Hematopoietic multipotent progenitor cell (in vitro differentiated cells): ENCODE data around the gene ALOX12. TPM values are rescaled to one million over a fixed set of nuclear protein-coding genes. Genes with fewer than 3 reads are reported as not detected.
"Not testable (repeated sequence)": the region's sequence is repeated elsewhere in the genome, so short reads cannot be mapped to it uniquely, and the experiment has no call there.

Experiments used
- DNase-seq, 3 donors: peaks; one replicate each; pipeline ENCODE4 v3.0.0-alpha.2; 2011 to 2015; ENCODE audit warnings: low read depth in 2 of 3, low spot score in 2 of 3
- small RNA-seq: library from RNA; depleted of rRNA; stranded (forward); fragments of <200 nt; gene quantifications from one replicate; pipeline ENCODE3, GENCODE V24; 2012
- total RNA-seq: library from RNA; depleted of rRNA; stranded (reverse); fragments of >200 nt; gene quantifications from one replicate; pipeline ENCODE4 v1.2.3, GENCODE V29; 2012

Gene ALOX12
- total RNA-seq, 1 donor: 4.3 TPM

DNA sequence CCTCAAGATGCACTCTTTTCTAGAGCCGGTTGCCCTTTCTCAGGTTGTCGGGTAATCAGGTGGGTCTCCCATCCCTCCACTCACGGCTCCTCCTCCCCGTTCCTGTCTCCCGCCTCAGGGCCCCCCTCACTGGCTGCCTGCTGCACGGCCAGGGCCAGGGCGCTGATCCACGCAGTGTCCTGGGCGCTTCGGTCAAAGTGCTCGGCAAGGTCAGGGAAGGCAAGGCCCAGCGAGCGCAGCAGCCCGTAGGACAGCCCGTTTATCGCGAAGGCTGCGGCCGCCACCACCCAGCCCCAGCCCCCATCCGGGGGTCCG lies 47.3 kb downstream of the ALOX12 start:
- DNase-seq: no peak

DNA sequence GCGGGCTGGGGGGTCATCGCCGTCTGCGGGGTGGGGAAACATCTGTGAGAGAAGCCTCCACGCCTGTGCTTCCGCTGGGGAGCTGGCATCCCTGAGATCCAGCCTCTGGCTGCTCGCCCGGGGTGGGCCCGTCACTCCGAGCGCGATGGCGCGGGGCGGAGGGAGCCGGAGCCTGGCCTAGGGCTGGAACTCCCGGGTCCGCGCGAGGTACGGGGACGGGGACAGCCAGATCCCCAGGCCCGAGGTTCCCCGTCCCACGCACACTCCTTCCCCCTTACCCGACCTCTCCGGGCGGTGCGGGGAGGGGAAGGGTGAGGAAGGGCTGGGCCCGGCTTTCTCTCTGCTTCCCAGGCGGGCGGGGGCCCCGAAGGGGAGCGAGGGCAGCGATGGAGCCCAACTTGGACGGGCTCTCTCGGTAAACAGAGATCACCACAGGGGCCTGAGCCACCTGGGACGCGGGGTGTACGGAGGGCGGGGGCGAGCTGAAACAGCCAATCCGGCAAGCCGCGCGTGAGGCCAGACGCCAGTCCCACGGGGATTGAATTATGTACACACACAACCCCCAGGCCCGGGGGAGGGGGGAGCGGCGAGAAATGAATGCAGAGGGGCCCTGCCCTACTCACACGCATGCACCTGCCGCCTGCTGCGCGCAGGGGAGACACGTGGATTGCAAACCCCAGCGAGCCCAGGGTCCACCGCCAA lies 47.8 kb downstream of the ALOX12 start, which contains the start of gene SLC16A11:
Gene SLC16A11, minus strand, starts transcription at position 596 of the 702 bp plus-strand sequence. Its CDS starts 579 bp downstream, at position 17.
- DNase-seq: peak in 2 of 3 donors; percentile 45 to 55

- peak in 2 of 3 donors; percentile 78 to 94 for DNase-seq
Observed at GRCh38 chr17:7045492-7046126, 49.8 kb downstream of the ALOX12 start.

DNA sequence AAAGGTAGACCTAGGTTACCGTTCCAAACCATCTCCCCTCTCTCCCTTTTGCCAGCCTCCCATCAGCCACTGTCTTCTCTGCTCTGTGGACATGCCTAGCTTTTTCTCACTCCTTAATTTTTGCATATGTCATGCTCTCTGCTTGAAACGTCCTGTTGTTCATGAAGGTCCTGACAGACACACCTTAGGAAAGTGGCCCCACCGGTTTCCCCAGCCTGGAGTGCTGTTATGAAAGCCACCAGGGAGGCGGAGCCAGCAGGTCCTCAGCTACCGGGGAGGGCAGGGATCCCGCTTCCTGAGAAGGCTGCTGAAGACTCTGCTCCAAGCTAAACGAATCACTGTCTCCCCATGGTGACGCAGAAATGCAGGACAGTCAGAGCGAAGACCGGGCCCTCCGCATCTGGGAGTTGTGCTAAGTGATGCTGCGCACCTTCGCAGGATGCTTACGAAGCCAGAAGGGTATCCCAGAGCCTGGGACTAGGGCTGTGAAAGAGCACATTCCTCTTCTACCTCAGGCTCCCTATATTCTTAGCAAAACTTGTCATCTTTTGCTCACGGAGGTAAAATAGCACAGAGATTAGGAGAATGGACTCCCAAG lies 50.4 kb downstream of the ALOX12 start:
- no peak for DNase-seq

GRCh38 chr17:7046725-7047397 lies 51.0 kb downstream of the ALOX12 start:
- DNase-seq: peak in 2 of 3 donors; percentile 35 to 37

- DNase-seq: no peak
Observed at GRCh38 chr17:7047566-7047965, 51.7 kb downstream of the ALOX12 start.

DNA sequence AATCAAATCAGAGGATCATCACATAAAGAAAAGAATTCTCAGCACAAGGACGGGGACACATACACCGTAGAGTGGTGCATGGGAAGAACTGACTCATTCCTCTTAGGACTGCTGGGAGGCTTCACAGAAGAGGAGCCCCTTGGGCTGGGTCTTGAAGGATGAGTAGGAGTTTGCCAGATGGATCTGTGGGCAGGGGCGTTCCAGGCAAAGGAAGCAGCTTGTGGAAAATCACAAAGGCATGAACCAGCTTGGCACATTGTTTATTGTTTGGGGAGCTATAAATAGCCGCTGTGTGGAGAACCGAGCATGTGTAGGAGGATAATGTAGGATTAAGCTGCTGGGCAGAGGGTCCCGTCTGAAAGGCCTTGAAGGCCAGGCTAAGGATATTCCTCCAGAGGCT lies 53.1 kb downstream of the ALOX12 start:
- DNase-seq: no peak

GRCh38 chr17:7050583-7050982 lies 54.7 kb downstream of the ALOX12 start:
- not testable (repeated sequence) for DNase-seq

GRCh38 chr17:7056386-7056785 lies 60.5 kb downstream of the ALOX12 start:
- no peak for DNase-seq

GRCh38 chr17:7058831-7059447 lies 63.1 kb downstream of the ALOX12 start:
- DNase-seq: no peak

Small RNAs within 50 kb of the gene (small RNA-seq; reads per million reads assigned to genes)
- gene AC120057.1: not detected

Other genes starting within 250 kb of the ALOX12 start
- gene XAF1, start 240.0 kb upstream of the ALOX12 start, total RNA-seq: 72.7 TPM
- 0.81 TPM for gene FBXO39, start 219.8 kb upstream of the ALOX12 start, total RNA-seq
- 0.27 TPM for gene TEKT1, start 164.3 kb upstream of the ALOX12 start, total RNA-seq
- gene RNASEK, start 16.6 kb downstream of the ALOX12 start, total RNA-seq: 43.4 TPM
- gene BCL6B, start 27.0 kb downstream of the ALOX12 start, total RNA-seq: 17.8 TPM
- gene SLC16A13, start 40.0 kb downstream of the ALOX12 start, total RNA-seq: 3.0 TPM
- 0.54 TPM for gene SLC16A11, start 48.0 kb downstream of the ALOX12 start, total RNA-seq
- gene CLEC10A, start 84.2 kb downstream of the ALOX12 start, total RNA-seq: under 0.01 TPM
- gene ASGR2, start 118.8 kb downstream of the ALOX12 start, total RNA-seq: 0.54 TPM
- 7.3 TPM for gene ASGR1, start 183.3 kb downstream of the ALOX12 start, total RNA-seq
- gene DLG4, start 223.8 kb downstream of the ALOX12 start, total RNA-seq: 26.9 TPM
- gene ACADVL, start 223.9 kb downstream of the ALOX12 start, total RNA-seq: 191 TPM
- 78.6 TPM for gene DVL2, start 238.5 kb downstream of the ALOX12 start, total RNA-seq
- gene PHF23, start 243.4 kb downstream of the ALOX12 start, total RNA-seq: 24.2 TPM
- gene GABARAP, start 246.4 kb downstream of the ALOX12 start, total RNA-seq: 121 TPM